Measurements from ENCODE around the gene PCDH17.

Gene PCDH17

GRCh38 chr13:57635541-57636085, 4.1 kb downstream of the PCDH17 start:
- no peak for DNase-seq

DNA sequence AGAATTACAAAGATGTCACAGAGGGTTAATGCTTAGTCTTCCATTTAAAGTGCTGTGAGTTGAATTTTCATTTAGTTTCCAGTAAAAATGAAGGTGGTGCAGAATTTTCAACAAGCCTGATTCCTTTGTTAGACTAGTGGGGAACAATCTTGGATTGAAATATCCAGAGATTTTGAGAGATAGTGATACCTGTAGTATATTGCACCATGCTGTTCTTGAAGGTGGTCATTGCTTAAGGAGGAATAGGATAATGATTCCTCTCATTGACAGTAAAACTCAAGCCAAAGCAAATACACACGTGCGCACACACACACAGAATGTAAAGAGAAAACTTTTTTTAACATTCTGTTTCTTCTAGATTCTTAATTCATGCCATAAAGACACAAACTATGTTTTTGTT, 5.3 kb downstream of the PCDH17 start:
- no peak for DNase-seq

DNA sequence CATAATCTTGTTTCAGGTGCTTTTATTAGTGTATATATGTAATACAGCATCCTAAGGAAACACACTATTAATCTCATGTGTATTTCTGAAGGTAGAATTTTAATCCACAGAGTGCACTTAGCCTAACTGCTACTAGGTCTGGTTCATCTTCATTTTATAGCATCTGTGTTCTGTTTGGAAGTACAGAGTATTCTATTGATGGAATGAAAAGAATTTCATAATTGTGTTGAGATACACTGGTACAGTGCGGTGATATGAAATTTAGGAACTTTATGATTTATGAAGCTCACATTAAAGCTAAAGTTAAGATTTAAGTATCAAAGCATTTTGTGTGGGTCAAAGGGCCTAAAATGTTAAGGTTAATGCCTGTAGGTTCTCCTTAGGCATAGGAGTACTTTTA, 6.0 kb downstream of the PCDH17 start:
- DNase-seq = no peak

DNA sequence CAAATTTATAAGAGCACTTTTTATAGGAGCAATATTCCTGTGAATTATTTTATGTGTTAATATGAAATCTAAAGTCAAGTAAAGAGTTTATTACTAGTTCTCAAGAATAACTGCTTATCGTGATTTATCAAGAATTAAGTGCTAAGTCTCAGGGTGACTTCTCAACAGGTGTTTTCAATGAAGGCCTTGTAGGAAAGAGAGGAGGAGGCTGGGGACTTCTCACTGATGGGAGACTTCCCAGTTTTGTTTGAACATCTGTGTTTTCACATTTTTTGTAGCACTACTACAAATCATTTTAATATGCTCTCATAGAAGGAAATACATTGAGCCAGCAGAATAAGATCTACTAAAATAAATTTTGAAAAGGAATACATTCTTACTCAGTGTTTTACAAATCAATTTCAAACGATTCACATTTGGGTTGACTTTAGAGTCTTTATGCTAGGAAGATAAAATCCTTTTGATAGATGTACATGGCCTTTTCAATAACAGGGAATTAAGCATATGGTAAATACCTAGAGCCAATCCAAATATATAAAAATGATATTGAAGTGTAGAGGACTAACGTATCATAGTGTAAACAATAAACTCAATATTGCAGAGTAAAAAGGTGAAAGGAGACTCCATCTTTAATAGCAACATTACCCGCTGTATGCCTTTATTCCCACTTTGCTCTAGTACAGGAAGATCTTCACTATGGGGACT, 6.8 kb downstream of the PCDH17 start:
- no peak for DNase-seq

GRCh38 chr13:57640607-57641006, 9.1 kb downstream of the PCDH17 start:
- DNase-seq = no peak

GRCh38 chr13:57641051-57641450, 9.5 kb downstream of the PCDH17 start:
- no peak for DNase-seq

- DNase-seq = peak; percentile 43
Observed at GRCh38 chr13:57644106-57644505, 12.6 kb downstream of the PCDH17 start.

DNA sequence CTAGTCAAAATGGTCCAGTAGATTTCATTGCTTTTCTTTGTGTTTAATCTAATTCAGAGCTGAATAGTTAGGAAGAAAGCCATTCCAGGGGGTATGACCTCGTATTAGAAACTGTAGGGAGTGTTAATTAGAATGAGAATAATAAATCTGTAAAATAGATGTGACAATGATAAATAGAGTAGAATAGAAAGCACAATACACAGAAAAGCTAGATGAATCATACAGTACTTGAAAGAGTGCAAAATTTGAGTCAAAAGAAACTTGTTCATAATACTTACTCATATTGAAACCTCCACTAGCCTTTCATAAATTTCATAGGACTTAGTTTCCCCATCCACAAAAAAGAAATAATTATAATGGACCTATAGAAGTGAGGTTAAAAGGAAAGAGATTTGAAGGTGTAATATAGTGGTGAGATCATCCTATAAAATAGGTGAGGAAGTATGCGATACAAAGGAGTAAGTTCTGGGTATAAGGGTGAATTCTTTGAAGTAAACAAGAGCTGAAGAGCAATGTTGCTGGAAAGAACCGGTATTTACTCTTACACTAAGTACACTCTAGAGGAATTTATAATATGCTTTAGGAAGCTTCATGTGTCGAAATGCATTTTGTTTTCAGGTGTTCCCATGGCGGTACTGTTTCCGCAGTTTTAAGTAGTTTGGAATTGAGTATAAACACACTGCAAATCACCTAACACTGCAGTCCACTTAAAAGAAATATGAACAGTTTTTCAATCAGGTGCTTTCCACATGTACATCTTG, 21.9 kb downstream of the PCDH17 start:
- DNase-seq = no peak

- no peak for DNase-seq
Observed at GRCh38 chr13:57665481-57665880, 33.9 kb downstream of the PCDH17 start.

- DNase-seq = no peak
Observed at GRCh38 chr13:57666131-57666953, 34.8 kb downstream of the PCDH17 start.

GRCh38 chr13:57672168-57672567, 40.6 kb downstream of the PCDH17 start:
- no peak for DNase-seq

- no peak for DNase-seq
Observed at GRCh38 chr13:57673197-57673596, 41.7 kb downstream of the PCDH17 start.

GRCh38 chr13:57675526-57675925, 44.0 kb downstream of the PCDH17 start:
- DNase-seq = no peak

GRCh38 chr13:57680609-57681008, 49.1 kb downstream of the PCDH17 start:
- no peak for DNase-seq

- DNase-seq = no peak
Observed at GRCh38 chr13:57682128-57682716, 50.7 kb downstream of the PCDH17 start.

GRCh38 chr13:57698851-57699250, 67.3 kb downstream of the PCDH17 start:
- DNase-seq = no peak

- DNase-seq = no peak
Observed at GRCh38 chr13:57704031-57704430, 72.5 kb downstream of the PCDH17 start.

DNA sequence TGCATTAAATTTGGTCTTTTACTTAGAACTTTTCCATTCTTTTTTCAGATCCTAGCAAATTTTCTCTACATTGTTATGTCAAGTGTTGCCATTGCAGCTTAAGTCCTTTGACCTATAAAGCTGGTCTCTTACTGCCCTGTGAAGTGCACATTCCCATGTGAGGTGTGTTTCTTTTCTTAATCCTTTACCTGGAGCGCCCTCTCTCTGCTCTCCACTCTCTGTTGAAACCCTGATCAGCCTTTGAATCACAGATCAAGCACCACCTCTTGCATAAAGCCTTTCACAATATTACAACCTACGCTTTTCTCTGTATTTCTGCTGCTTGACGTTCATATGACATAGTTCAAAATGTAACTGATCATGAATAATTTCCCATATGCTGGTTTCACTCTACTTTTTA, 84.8 kb downstream of the PCDH17 start:
- peak; percentile 29 for DNase-seq

- DNase-seq = no peak
Observed at GRCh38 chr13:57724486-57725272, 93.1 kb downstream of the PCDH17 start.

- DNase-seq = no peak
Observed at GRCh38 chr13:57725480-57725879, 93.9 kb downstream of the PCDH17 start.

DNA sequence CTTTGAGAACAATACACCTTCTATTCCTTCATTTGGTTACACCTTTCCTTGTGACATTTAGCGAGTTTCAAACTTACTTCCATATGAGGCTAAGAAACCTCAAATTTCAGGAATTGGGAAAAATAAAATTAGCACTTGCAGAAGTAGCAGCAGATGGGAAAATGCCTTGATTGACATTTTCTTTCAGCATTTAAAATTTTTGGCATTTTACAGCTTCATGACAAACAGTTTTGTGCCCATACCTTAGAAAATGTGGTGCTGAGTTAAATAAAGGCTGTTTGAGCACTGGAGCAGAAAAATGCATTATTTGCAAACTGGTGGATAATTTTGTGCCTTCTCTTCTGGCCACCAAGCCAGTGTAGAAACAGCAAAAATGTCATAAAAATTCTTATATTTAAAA, 95.4 kb downstream of the PCDH17 start:
- no peak for DNase-seq

DNA sequence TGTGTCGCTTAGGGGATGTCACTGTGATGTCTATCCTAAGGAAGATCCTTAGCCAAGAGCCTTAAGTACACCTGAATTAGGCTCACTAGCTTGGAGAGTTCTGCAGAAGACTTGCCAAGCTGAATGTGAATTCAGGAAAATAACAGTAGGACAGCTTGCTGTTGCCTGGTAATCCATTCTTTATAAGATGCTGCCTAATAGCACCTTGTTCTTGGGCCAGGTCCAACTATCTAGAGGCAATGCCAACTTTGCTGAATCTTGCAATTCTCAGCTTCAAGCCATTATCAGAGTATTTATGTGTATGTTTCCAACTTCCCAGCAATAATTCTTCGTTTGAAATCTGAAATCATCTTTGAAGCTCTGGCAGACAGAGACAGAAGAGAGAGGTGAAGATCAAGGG, 102.8 kb downstream of the PCDH17 start:
- DNase-seq = no peak
